ENCODE results near the gene BCCIP. TPM values are rescaled to one million over a fixed set of nuclear protein-coding genes. Genes with fewer than 3 reads are reported as not detected.

Gene BCCIP
- total RNA-seq, 1 experiment from 2014 or later, result 49.3 TPM

GRCh38 chr10:125857185-125857760 is 33.9 kb downstream of the BCCIP start:
- H3K27me3 Mint-ChIP-seq (ENCODE audit: unreplicated experiment), result no peaks in the 10 kb centered on the region
- CTCF ChIA-PET, result no interaction called here
- no peaks in the 10 kb centered on the region for H3K4me1 Mint-ChIP-seq (ENCODE audit: low read depth, unreplicated experiment)

GRCh38 chr10:125859128-125859817 is 35.9 kb downstream of the BCCIP start:
- Mint-ChIP-seq H3K4me3 (ENCODE audit: low read depth, unreplicated experiment) (no peak overlapping the region), H3K27me3 (ENCODE audit: unreplicated experiment) (no peaks in the 10 kb centered on the region), H3K36me3 (ENCODE audit: insufficient read depth, unreplicated experiment) (peaks cover 5% of the 10 kb centered on the region), H3K4me1 (ENCODE audit: low read depth, unreplicated experiment) (no peaks in the 10 kb centered on the region), H3K27ac (ENCODE audit: unreplicated experiment) (no peak overlapping the region), H3K9me3 (ENCODE audit: low read depth, unreplicated experiment) (no peaks in the 10 kb centered on the region)
- intact Hi-C loops (cut with micrococcal nuclease; ENCODE audit: unreplicated experiment), result no loop called here
- no peak for TF ChIP-seq CTCF (IDR thresholded peaks at IDR 0.05; ENCODE audit: unreplicated experiment)
- no peak for DNase-seq
- CTCF ChIA-PET, result no interaction called here
- no TSS peak for BruUV-seq (replicated peaks)

More at GRCh38 chr10:125857185-125857760, 33.9 kb downstream of the BCCIP start:
- Mint-ChIP-seq H3K27ac (ENCODE audit: unreplicated experiment) (no peak overlapping the region), H3K9me3 (ENCODE audit: low read depth, unreplicated experiment) (no peaks in the 10 kb centered on the region), H3K36me3 (ENCODE audit: insufficient read depth, unreplicated experiment) (peaks cover 14% of the 10 kb centered on the region), H3K4me3 (ENCODE audit: low read depth, unreplicated experiment) (no peak overlapping the region)
- intact Hi-C loops (cut with micrococcal nuclease; ENCODE audit: unreplicated experiment), result no loop called here
- no peak for TF ChIP-seq CTCF (IDR thresholded peaks at IDR 0.05; ENCODE audit: unreplicated experiment)
- DNase-seq, result no peak
- BruUV-seq (replicated peaks), result no TSS peak

GRCh38 chr10:125865120-125865519 is 41.8 kb downstream of the BCCIP start:
- no TSS peak for BruUV-seq (replicated peaks)
- no peaks in the 10 kb centered on the region for H3K4me1 Mint-ChIP-seq (ENCODE audit: low read depth, unreplicated experiment)
- H3K9me3 Mint-ChIP-seq (ENCODE audit: low read depth, unreplicated experiment), result no peaks in the 10 kb centered on the region
- H3K36me3 Mint-ChIP-seq (ENCODE audit: insufficient read depth, unreplicated experiment), result no peaks in the 10 kb centered on the region
- H3K27me3 Mint-ChIP-seq (ENCODE audit: unreplicated experiment), result no peaks in the 10 kb centered on the region
- CTCF ChIA-PET, result no interaction called here
- intact Hi-C loops (cut with micrococcal nuclease; ENCODE audit: unreplicated experiment), result loop anchor here (5.0 to 10.0 kb wide), 2 partner anchors 107 to 640 kb away; no protein-coding TSS in a partner anchor
- no peak overlapping the region for H3K4me3 Mint-ChIP-seq (ENCODE audit: low read depth, unreplicated experiment)
- H3K27ac Mint-ChIP-seq (ENCODE audit: unreplicated experiment), result no peak overlapping the region
- TF ChIP-seq CTCF (IDR thresholded peaks at IDR 0.05; ENCODE audit: unreplicated experiment), result no peak
- DNase-seq, result no peak

GRCh38 chr10:125866421-125867029 is 43.2 kb downstream of the BCCIP start:
- Mint-ChIP-seq H3K4me3 (ENCODE audit: low read depth, unreplicated experiment) (no peak overlapping the region), H3K4me1 (ENCODE audit: low read depth, unreplicated experiment) (no peaks in the 10 kb centered on the region), H3K36me3 (ENCODE audit: insufficient read depth, unreplicated experiment) (no peaks in the 10 kb centered on the region), H3K27ac (ENCODE audit: unreplicated experiment) (no peak overlapping the region), H3K9me3 (ENCODE audit: low read depth, unreplicated experiment) (no peaks in the 10 kb centered on the region), H3K27me3 (ENCODE audit: unreplicated experiment) (no peaks in the 10 kb centered on the region)
- BruUV-seq (replicated peaks), result no TSS peak
- TF ChIP-seq CTCF (IDR thresholded peaks at IDR 0.05; ENCODE audit: unreplicated experiment), result no peak
- intact Hi-C loops (cut with micrococcal nuclease; ENCODE audit: unreplicated experiment), result loop anchor here (5.0 to 10.0 kb wide), 2 partner anchors 106 to 638 kb away; no protein-coding TSS in a partner anchor
- CTCF ChIA-PET, result interaction anchor here (0.6 kb wide), 1 partner anchor 68 kb away, joined by 4 read pairs; no protein-coding TSS in a partner anchor
- DNase-seq, result no peak
